ENCODE results near the gene DENND1A.

DNA sequence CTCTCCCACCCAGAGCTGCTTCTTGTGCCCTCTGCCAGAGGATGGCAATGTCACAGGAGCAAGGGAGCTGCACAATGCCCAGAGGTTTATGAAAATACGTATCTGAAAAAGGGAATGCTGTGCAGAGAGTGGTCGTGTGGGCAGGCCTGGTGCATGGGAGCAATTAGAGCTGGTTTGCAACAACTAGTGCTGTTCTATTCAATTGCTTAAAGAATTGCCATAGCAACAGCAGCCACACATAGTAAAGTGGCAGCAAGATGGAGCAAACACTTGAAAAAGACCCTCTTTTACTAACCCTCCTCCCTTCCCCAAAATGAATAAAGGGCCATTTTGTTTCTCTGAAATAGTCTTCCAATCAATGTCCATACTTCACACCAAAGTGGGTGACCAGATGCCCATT lies 407.7 kb downstream of the DENND1A start:
- TF ChIP-seq, protein P1, sequence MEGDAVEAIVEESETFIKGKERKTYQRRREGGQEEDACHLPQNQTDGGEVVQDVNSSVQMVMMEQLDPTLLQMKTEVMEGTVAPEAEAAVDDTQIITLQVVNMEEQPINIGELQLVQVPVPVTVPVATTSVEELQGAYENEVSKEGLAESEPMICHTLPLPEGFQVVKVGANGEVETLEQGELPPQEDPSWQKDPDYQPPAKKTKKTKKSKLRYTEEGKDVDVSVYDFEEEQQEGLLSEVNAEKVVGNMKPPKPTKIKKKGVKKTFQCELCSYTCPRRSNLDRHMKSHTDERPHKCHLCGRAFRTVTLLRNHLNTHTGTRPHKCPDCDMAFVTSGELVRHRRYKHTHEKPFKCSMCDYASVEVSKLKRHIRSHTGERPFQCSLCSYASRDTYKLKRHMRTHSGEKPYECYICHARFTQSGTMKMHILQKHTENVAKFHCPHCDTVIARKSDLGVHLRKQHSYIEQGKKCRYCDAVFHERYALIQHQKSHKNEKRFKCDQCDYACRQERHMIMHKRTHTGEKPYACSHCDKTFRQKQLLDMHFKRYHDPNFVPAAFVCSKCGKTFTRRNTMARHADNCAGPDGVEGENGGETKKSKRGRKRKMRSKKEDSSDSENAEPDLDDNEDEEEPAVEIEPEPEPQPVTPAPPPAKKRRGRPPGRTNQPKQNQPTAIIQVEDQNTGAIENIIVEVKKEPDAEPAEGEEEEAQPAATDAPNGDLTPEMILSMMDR (conservative IDR thresholded peaks at IDR 0.05; ENCODE audit: low read depth in 2 of 2): no peak
- TF ChIP-seq POLR2AphosphoS5 (IDR thresholded peaks at IDR 0.05; ENCODE audit: low read depth) (no peak), CREB1 (CRISPR knock-in tag; IDR thresholded peaks at IDR 0.05; ENCODE audit: low read depth) (no peak), EZH2 (IDR thresholded peaks at IDR 0.05; ENCODE audit: low read depth, unreplicated experiment) (no peak), NANOG (IDR thresholded peaks at IDR 0.05; ENCODE audit: borderline replicate concordance) (no peak), EZH2phosphoT487 (IDR thresholded peaks at IDR 0.05; ENCODE audit: unreplicated experiment) (no peak)
- TF ChIP-seq, protein P2, sequence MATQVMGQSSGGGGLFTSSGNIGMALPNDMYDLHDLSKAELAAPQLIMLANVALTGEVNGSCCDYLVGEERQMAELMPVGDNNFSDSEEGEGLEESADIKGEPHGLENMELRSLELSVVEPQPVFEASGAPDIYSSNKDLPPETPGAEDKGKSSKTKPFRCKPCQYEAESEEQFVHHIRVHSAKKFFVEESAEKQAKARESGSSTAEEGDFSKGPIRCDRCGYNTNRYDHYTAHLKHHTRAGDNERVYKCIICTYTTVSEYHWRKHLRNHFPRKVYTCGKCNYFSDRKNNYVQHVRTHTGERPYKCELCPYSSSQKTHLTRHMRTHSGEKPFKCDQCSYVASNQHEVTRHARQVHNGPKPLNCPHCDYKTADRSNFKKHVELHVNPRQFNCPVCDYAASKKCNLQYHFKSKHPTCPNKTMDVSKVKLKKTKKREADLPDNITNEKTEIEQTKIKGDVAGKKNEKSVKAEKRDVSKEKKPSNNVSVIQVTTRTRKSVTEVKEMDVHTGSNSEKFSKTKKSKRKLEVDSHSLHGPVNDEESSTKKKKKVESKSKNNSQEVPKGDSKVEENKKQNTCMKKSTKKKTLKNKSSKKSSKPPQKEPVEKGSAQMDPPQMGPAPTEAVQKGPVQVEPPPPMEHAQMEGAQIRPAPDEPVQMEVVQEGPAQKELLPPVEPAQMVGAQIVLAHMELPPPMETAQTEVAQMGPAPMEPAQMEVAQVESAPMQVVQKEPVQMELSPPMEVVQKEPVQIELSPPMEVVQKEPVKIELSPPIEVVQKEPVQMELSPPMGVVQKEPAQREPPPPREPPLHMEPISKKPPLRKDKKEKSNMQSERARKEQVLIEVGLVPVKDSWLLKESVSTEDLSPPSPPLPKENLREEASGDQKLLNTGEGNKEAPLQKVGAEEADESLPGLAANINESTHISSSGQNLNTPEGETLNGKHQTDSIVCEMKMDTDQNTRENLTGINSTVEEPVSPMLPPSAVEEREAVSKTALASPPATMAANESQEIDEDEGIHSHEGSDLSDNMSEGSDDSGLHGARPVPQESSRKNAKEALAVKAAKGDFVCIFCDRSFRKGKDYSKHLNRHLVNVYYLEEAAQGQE (IDR thresholded peaks at IDR 0.05; ENCODE audit: unreplicated experiment): no peak
